Suprapubic skin (tissue), 4 donors: ENCODE results near the gene IRF6. TPM values are rescaled to one million over a fixed set of nuclear protein-coding genes. Genes with fewer than 3 reads are reported as not detected.

ENCODE experiments used
- DNase-seq, 2 donors: peaks; one replicate each; pipeline ENCODE4 v3.0.0-alpha.2; 2019; ENCODE audit warnings: low spot score in 2 of 2
- H3K27ac ChIP-seq: fragments of 200-600 bp; sonication (generic); one replicate; pipeline ENCODE4 v1.5.1; 2019
- H3K27me3 ChIP-seq: fragments of 200-600 bp; sonication (generic); one replicate; pipeline ENCODE4 v1.5.1; 2019
- H3K36me3 ChIP-seq: fragments of 200-600 bp; sonication (generic); one replicate; pipeline ENCODE4 v1.5.1; 2019
- H3K4me1 ChIP-seq: fragments of 200-600 bp; sonication (generic); one replicate; pipeline ENCODE4 v1.5.1; 2019
- H3K4me3 ChIP-seq: fragments of 200-600 bp; sonication (generic); one replicate; pipeline ENCODE4 v1.5.1; 2019; ENCODE audit warnings: mild to moderate bottlenecking
- H3K9me3 ChIP-seq: fragments of 200-600 bp; sonication (generic); one replicate; pipeline ENCODE4 v1.5.1; 2019
- CTCF ChIP-seq, 2 donors: fragments of 200-600 bp in 1 of 2; fragments of 450-650 bp in 1 of 2; sonication (generic) in 1 of 2; IDR thresholded peaks; one replicate each; pipeline ENCODE4 v1.5.1; 2016 to 2019; ENCODE audit warnings: antibody characterized with exemption in 2 of 2, mild to moderate bottlenecking in 1 of 2, moderate library complexity in 1 of 2
- EP300 ChIP-seq: sonication (generic); formaldehyde crosslinking; IDR thresholded peaks from one replicate; pipeline ENCODE4 v1.6.1; 2017; ENCODE audit warnings: antibody characterized with exemption
- POLR2A ChIP-seq, 2 donors: fragments of 450-650 bp; IDR thresholded peaks; one replicate each; pipeline ENCODE4 v1.6.1; 2017; ENCODE audit warnings: antibody characterized with exemption in 2 of 2, mild to moderate bottlenecking in 2 of 2, moderate library complexity in 2 of 2
- POLR2AphosphoS5 ChIP-seq, 3 donors: sonication (generic); formaldehyde crosslinking; IDR thresholded peaks; one replicate each; pipeline ENCODE4 v1.6.1; 2017; ENCODE audit warnings: antibody characterized with exemption in 3 of 3
- WGBS: methylation state at CpG from one replicate; pipeline ENCODE4 v1.1.5; 2018; 5-methylcytosine and 5-hydroxymethylcytosine counted together
- total RNA-seq, 4 donors: library from RNA; depleted of rRNA; stranded (reverse); fragments of >200 nt; gene quantifications; one replicate each; pipeline ENCODE4 v1.1.0, GENCODE V29; 2016

IRF6 gene
- total RNA-seq, 4 donors from 2014 or later = 195 to 235 (median 227) TPM

- no peaks in the 10 kb centered on the region for H3K36me3 ChIP-seq
- H3K27ac ChIP-seq = no peak overlapping the region
- no peaks in the 10 kb centered on the region for H3K27me3 ChIP-seq
- H3K4me3 ChIP-seq = no peak overlapping the region
- DNase-seq = no peak
- no peaks in the 10 kb centered on the region for H3K4me1 ChIP-seq
- WGBS = 76% methylated on average over 1 of the region's 1 CpG
- TF ChIP-seq POLR2AphosphoS5 (IDR thresholded peaks at IDR 0.05) (no peak), EP300 (no peak), CTCF (IDR thresholded peaks at IDR 0.05) (no peak), POLR2A (IDR thresholded peaks at IDR 0.05) (no peak)
- no peaks in the 10 kb centered on the region for H3K9me3 ChIP-seq
These were observed 50.7 kb downstream of the IRF6 start for GRCh38 chr1:209755256-209755655.

GRCh38 chr1:209752890-209753289, 53.1 kb downstream of the IRF6 start:
- Histone ChIP-seq H3K36me3 (no peaks in the 10 kb centered on the region), H3K4me3 (no peak overlapping the region), H3K9me3 (no peaks in the 10 kb centered on the region), H3K4me1 (peaks cover 1% of the 10 kb centered on the region), H3K27me3 (no peaks in the 10 kb centered on the region), H3K27ac (no peak overlapping the region)
- no peak for DNase-seq
- TF ChIP-seq POLR2A (IDR thresholded peaks at IDR 0.05) (no peak), POLR2AphosphoS5 (IDR thresholded peaks at IDR 0.05) (no peak), CTCF (IDR thresholded peaks at IDR 0.05) (no peak), EP300 (no peak)
- 89% methylated on average over 3 of the region's 3 CpGs for WGBS

- DNase-seq = no peak
These were observed 54.2 kb downstream of the IRF6 start for GRCh38 chr1:209751627-209752231.

GRCh38 chr1:209749670-209750323, 56.1 kb downstream of the IRF6 start:
- Histone ChIP-seq H3K27me3 (no peaks in the 10 kb centered on the region), H3K27ac (no peak overlapping the region), H3K9me3 (no peaks in the 10 kb centered on the region), H3K36me3 (no peaks in the 10 kb centered on the region), H3K4me1 (peaks cover 12% of the 10 kb centered on the region), H3K4me3 (no peak overlapping the region)
- no peak for DNase-seq
- 71% methylated on average over 6 of the region's 6 CpGs for WGBS
- TF ChIP-seq POLR2AphosphoS5 (IDR thresholded peaks at IDR 0.05) (no peak), EP300 (no peak), POLR2A (IDR thresholded peaks at IDR 0.05) (no peak), CTCF (IDR thresholded peaks at IDR 0.05) (no peak)

More at GRCh38 chr1:209751627-209752231, 54.2 kb downstream of the IRF6 start:
- Histone ChIP-seq H3K4me3 (no peak overlapping the region), H3K4me1 (peaks cover 12% of the 10 kb centered on the region), H3K36me3 (no peaks in the 10 kb centered on the region), H3K27ac (no peak overlapping the region), H3K27me3 (no peaks in the 10 kb centered on the region), H3K9me3 (no peaks in the 10 kb centered on the region)
- TF ChIP-seq CTCF (IDR thresholded peaks at IDR 0.05) (no peak), EP300 (no peak), POLR2A (IDR thresholded peaks at IDR 0.05) (no peak), POLR2AphosphoS5 (IDR thresholded peaks at IDR 0.05) (no peak)
- WGBS = 81% methylated on average over 5 of the region's 5 CpGs

- H3K36me3 ChIP-seq = no peaks in the 10 kb centered on the region
- DNase-seq = no peak
- no peak overlapping the region for H3K27ac ChIP-seq
- 63% methylated on average over 2 of the region's 2 CpGs for WGBS
- peaks cover 12% of the 10 kb centered on the region for H3K4me1 ChIP-seq
- TF ChIP-seq EP300 = no peak
- no peak for TF ChIP-seq CTCF (IDR thresholded peaks at IDR 0.05)
- TF ChIP-seq POLR2AphosphoS5 (IDR thresholded peaks at IDR 0.05) = no peak
- TF ChIP-seq POLR2A (IDR thresholded peaks at IDR 0.05) = no peak
- H3K27me3 ChIP-seq = no peaks in the 10 kb centered on the region
- H3K9me3 ChIP-seq = no peaks in the 10 kb centered on the region
- no peak overlapping the region for H3K4me3 ChIP-seq
These were observed 56.7 kb downstream of the IRF6 start for GRCh38 chr1:209749205-209749604.
